T-helper 9 cell (primary cell): ENCODE data around the gene HIGD1A.
"Not testable (repeated sequence)": the region's sequence is repeated elsewhere in the genome, so short reads cannot be mapped to it uniquely, and the experiment has no call there.

Experiments used
- DNase-seq: peaks from one replicate; pipeline ENCODE4 v3.0.0-alpha.2; 2020

The HIGD1A gene

DNA sequence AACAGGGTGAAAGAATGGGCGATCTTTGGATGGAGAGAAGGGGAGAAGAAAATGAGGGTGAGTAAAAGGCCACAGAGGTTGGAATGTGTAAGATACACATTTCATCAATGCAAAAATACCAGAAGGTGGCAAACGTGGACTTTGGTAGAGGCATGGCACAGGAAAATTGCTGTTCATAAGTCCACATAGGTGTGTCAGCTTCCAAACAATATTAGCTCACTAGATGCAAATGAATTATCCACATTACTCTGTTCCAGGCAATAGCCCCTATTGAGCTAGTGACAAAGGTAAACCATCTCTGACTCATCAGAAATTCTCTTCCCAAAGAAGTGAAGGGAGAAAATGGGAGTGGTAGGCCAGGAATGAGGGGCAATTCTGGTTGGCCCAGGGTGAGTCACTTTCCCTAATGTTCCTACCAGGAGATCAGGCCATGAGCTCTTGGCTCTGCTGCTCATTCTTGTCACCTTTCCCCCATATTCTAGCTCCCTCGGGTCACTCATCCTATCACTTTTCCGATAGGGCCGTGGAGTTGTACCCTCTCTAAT, 24.9 kb upstream of the HIGD1A start:
- no peak for DNase-seq

DNA sequence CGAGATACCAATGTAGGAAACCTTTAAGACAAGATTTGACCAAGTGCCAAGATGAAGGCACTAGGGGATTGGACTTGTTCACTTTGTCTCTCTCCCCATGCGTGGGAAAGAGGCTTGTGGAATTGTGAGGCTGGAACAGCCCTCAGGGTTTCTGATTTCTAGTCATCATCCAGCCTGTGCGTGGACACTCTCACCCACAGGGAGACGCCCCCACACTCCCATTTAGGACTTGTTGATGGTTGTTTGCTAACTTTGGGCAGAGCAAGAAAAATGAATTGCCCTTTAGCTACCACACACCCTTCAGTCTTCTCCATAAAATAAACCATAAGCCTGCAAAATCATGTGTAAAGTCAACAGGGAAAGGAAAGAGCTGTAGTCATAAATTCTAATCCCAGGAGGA, 23.4 kb upstream of the HIGD1A start:
- no peak for DNase-seq

DNA sequence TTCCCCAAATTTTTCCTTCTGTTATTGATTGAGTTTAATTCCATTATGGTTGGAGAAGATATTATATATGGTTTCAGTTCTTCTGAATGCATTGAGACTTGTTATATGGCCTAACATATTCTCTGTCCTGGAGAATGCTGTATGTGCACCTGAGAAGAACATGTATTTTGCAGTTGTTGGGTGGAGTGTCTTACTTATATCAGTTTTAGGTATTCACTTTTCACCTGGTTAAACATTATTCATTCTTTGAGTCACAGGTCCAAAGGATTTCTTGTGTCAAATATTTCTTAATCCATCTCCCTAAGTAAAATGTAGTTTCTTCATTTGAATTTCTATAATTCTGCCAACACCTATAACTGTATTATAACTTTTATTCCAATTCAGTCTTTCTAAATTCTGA, 22.7 kb upstream of the HIGD1A start:
- DNase-seq, result no peak

DNA sequence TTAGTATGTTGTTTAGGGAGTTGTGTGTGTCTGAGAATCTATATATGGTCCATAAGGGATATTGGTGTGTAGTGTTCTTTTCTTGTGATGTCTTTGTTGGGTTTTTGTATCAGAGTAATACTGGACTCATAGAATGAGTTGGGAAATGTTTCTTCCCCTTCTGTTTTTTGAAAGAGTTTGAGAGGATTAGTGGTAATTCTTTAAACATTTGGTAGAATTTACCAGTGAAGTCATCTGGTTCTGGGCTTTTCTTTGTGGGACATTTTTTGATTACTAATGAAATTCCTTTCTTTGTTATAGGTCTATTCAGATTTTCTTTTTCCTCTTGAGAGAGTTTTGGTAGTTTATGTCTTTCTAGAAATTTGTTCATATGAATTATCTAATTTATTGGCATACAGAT, 21.9 kb upstream of the HIGD1A start:
- DNase-seq, result no peak

DNA sequence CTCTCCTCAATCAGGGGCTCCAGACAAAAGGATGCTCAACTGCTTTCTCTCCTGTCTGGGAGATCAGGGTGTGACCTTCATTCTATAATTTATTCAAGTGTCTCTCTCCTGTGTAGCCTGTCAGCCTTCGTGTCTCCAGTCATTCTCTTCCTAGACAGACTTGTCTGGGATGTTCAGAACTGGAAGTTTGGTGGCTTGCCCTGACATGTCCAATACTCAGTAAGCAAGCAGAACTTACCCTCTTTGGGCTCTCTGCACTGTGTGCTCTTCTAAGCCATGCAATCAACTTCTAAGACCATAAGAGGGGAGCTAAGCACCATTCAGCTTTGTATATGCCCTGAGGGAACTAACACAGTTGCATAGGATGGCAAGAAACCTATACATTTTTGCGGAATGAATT, 19.1 kb upstream of the HIGD1A start:
- no peak for DNase-seq

DNA sequence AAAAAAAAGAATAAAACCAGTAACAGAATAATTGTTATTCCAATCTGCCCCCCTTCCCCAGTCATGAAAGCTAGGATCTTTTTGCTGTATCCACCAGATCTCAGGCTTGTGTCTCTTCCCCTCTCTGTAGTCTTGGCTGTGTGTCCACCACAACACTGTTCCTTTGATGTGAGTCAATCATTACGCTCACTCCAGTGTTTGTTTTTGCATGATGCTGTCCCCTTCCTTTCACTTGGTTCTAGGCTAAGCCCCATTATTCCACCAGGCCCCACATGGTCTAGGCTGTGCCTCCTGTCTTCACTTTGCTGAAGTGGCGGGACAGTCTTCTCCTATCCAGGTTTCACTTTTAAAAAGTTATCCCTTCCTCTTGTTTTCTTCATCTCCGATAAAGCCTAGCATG, 18.5 kb upstream of the HIGD1A start:
- DNase-seq, result no peak

DNA sequence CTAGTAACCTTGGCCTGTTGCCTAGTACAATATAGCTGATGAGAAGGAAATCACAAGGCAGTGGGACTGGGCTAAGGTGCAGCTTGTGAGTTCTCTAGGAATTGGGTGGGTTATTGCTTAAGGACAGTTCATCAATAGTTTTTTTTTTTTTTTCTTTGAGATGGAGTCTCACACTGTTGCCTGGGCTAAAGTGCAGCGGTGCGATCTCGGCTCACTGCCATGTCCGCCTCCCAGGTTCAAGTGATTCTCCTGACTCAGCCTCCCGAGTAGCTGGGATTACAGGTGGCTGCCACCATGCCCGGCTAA, 16.4 kb upstream of the HIGD1A start:
- no peak for DNase-seq

DNA sequence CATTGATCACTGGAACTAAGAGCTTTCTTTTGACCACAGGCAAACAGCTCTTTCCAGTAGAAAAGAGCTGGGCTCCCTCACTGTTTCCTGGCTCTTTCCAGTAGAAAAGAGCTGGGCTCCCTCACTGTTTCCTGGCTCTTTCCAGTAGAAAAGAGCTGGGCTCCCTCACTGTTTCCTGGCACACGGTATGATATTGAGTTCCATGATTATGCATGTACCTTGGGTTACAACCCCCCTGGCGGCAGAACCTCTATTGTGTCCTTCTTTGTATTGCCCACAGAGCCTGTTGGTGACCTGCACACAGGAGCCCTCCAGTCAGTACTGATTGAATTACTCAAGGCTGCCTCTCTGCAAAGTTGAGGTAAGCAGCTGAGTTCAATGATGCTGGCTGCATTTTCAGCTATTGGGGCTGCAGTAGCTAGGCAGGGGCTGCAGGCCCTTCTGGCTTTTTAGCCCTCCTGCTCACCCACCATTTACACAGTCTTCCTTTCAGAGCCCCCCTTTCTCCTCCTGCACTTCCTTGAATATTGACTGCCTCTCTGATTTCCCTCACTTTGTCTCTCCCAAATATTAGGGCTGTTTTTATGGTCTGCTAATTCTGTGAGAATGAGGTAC, 15.2 kb upstream of the HIGD1A start:
- DNase-seq, result no peak

DNA sequence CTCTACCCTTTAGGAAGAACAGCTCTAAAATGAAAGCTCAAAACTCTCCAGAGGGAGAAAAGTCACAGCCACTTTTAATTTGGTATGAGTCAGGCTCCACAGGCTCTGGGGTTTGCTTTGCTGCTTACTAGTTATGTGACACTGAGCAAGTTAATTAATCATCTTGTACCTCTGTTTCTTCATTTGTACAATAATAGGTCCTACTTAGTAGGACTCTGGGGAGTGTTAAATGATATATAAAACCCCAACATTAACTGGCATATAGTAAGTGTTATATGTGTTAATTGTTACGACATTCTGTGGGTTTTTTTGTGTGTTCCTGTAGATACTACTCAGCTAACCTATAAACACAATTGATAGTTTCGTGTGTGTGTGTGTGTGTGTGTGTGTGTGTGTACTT, 11.5 kb upstream of the HIGD1A start:
- no peak for DNase-seq

DNA sequence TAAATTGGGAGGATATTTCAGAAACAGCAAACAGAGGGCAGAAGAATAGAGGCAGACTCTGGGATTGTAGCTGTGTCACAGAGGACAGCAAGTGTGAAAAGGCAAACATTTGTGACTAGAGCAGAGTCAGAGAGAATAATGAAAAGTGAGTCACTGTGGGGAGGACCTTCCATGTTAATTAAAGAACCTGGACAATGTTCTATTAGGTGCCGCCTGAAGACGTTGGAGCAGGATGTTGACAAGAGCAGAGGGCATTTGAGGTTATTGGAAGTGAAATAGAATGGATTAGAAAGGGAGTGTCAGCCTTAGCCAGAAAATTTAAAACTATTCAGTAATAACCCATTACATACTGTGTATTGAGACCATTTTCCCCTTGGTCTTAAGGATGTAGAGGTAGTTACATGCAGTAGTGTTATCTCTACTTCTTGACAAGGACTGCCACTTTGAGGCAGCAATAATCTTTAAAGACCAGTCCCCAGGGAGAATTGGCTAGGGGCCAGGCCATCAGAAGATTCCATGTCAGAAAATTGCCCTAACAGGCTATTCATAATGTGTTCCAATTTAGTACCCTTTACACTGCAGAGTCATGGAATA, 10.7 kb upstream of the HIGD1A start:
- no peak for DNase-seq

DNA sequence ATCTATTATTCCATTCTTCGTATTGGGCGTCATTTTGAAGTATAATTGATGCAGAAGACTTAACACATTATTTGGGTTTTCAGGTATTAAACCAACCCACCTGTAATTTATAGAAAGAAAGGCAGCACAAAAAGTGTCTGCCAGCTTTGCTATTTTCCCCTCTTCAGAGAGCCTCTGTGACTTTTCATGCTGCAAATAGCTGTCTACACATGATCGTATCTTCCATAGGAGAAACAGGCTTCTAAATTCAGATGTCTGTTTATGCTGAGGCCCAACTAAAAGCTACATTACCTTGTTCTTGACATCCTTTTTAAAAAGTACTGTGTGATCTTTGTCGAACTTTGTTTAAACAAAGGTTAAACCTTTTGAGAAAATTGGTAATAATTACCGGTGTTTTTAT, 10.0 kb upstream of the HIGD1A start:
- DNase-seq, result no peak

DNA sequence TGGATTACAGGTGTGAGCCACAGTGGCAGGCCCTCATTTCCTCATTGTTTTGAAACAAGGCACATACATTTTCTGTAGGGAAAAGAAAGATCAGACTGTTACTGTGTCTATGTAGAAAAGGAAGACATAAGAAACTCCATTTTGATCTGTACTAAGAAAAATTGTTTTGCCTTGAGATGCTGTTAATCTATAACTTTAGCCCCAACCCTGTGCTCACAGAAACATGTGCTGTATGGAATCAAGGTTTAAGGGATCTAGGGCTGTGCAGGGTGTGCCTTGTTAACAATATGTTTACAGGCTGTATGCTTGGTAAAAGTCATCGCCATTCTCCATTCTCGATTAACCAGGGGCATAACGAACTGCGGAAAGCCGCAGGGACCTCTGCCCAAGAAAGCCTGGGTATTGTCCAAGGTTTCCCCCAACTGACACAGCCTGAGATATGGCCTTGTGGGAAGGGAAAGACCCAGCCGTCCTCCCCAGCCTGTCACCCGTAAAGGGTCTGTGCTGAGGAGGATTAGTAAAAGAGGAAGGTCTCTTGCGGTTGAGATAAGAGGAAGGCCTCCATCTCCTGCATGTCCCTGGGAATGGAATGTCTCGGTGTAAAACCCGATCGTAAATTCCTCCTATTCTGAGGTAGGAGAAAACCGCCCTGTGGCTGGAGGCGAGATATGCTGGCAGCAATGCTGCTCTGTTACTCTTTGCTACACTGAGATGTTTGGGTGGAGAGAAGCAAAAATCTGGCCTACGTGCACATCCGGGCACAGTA, 7.0 kb upstream of the HIGD1A start:
- not testable (repeated sequence) for DNase-seq

DNA sequence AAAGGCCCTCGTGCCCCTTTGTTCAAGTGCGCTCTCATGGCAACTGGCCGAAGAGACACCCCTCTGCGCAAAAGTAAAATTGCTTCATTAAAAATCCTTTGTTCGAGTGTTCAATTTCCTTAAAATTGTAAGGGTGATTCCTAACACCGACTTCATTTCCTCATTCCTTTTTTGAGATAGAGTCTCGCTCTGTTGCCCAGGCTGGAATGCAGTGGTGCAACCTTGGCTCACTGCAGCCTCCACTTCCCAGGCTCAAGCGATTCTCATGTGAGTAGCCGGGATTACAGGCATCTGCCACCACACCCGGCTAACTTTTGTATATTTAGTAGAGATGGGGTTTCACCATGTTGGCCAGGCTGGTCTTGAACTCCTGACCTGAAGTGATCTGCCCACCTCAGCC, 6.4 kb upstream of the HIGD1A start:
- DNase-seq, result not testable (repeated sequence)

DNA sequence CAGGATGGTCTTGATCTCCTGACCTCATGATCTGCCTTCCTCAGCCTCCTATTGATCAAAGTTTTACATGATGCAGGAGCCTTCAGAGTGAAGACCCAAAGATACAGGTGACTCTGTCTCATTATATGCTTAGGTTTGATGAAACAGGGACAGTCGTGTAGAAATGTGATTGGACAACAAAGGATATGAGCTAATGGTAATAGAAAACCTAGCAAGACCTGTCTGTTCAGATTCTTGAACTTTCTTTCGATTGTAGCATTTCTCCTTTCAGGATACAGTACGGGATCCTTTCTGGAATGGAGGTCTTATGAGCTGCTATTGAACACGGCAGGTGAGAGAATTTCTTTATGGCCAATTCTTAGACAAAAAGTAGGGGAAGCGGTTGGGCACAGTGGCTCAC, 4.9 kb upstream of the HIGD1A start, which contains the start of gene ACKR2:
Gene ACKR2 (plus strand): TSS at position 244 of the 400 bp plus-strand sequence. CDS start 55,058 bp downstream, outside the sequence.
- no peak for DNase-seq

DNA sequence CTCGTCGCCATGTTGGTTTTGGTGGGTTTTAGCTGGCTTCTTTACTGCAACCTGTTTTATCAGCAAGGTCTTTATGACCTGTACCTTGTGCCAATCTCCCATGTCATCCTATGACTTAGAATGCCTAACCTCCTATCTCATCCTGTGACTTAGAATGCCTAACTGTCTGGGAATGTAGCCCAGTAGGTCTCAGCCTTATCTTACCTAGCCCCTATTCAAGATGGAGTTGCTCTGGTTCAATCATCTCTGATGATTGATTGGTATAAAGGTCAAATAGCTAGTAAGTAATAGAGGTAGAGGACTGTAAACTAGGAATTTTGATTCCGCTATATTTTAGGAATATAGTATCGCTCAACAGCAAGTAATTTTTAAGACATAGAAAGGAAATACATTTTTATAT, 3.6 kb upstream of the HIGD1A start:
- DNase-seq, result no peak

DNA sequence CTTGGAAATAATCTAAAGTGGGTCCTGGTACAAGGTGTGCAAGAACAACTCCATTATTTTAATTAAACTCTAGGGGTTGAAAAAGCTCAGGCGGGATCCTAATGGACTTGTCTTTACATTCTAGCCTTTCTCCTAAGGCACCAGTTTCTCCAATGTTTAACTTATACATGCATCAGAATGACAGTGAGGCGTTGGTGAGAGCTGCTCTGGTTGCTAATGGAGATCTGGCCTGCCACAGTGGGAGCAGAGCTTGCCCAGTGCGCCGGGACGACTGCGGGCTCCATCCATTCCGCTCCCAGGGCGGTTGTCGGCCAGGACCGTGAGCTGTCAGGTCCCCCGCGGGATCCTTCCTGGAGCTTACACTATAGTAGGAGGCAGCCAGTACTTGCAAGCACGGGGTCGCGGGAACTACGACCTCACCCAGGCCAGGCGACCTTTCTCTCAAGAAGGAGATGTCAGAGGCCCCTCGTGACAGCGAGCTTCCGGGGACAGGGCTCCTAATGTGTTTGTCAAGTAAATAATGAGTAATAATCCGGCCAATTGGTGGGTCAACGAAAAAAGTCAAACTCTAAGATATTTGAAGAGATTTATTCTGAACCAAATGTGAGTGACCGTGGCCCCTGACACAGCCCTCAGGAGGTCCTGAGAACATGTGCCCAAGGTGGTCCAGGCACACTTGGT, 991 bp upstream of the HIGD1A start:
- DNase-seq, result no peak

DNA sequence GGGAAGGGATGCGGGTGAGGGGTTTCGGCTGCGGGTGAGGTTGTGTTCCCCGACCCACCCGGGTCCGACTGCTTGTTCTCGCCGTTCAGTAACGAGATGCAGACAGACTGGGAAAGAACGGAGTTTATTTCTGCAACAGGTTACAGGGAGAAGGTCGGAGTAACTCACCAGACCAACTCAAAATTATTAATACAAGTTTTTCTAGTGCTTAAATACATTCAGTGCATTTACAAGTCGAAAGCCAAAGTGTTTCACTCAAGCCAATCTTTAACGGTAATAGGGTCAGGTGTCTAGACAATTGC, 492 bp upstream of the HIGD1A start:
- DNase-seq, result no peak

DNA sequence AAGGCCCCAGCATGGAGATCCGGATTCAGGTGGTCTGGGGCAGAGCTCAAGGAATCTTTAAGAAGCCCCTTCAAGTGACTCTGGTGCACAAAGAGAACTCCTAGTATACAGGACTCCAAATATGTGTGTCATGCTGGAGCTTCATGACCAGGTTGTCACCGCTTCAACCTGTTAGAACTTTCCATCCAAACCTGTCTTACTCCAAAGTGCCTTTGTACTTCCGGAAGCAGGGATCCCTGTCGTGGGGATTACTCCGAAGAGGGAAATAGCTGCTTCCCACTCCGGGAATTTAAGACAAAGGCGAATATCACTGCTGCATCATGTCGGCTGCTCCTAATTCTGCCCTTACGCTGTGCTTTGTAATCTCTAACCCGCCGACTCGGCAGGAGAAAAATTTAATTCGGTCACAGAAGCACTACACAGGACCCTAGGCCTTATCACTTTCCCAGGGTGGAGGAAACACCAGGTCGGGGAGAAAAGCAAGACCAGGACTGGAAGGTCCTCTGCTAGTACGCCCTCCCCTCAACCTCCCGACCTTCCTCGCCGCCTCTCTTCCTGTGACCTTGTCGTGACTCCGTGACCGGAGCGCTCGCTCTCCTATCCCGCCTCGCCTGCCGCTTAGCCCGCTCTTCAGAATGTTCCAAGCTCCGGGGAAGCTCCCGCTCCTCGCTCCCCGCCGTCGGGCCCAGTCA, 730 bp downstream of the HIGD1A start:
- DNase-seq, result peak; percentile 9

DNA sequence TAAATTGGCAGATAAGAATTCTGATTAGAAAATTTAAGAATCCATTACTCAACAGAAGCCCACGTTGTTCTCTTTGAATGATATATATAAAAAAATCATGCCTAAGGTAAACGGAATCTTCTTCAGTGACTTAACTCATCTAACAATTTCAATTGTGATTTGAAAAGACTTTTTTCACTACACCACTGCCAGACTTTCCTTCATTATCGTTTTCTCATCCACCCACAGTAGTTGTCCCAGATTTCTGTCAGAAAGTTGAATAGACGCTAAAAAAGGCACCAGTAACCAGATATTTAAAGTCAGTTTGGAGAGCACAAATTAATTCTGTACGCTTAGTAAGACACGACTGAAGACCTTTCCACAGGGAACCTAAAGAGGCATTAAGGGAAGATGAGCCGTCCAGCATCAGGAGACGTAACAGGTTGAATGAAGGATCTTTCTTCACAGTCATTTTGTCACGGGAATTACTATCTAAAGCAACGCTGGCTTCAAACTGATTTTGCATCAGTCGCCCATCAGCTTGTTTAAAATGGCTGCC, 1.3 kb downstream of the HIGD1A start:
- no peak for DNase-seq

DNA sequence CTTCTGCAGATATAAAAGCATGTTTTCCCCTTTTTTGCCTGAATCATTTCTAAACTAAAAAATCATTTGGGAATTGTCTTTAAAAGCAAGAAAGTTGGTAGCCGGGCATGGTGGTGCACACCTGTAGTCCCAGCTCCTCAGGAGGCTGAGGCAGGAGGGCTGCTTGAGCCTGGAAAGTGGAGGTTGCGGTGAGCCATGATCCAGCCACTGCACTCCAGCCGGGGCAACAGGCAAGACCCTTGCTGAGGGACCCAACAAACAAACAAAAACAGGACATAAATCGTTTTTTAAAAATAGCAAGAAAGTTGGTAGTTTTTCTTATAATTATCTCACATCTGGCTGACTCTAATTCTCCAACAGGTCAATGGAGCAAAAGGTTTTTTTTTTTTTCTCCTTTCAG, 2.5 kb downstream of the HIGD1A start:
- no peak for DNase-seq

DNA sequence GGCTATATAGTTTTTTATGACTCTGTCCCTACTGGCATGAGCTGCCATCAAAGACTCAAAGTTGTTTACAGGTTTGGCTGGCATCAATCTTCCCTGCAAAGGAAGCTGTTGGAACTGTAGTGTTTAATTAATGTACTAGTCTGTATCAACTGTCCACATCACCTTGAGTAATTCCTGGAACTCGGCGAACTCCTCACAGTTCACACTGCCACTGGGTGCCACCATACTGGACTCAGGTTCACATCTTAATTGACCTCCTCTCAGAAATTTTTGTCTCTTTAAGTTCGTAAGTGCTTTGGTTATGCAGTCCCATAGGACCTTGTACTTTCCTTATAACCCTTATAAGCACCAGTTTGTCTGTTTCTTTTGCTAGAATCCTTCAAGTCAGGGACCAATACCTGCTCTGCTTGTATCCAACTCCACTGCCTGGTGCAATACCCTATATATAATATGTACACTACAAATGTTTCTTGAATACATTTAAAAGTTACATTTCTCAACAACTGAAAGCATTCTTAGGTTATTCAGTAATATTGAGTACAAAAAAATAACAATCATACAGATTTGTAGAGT, 3.2 kb downstream of the HIGD1A start:
- no peak for DNase-seq

DNA sequence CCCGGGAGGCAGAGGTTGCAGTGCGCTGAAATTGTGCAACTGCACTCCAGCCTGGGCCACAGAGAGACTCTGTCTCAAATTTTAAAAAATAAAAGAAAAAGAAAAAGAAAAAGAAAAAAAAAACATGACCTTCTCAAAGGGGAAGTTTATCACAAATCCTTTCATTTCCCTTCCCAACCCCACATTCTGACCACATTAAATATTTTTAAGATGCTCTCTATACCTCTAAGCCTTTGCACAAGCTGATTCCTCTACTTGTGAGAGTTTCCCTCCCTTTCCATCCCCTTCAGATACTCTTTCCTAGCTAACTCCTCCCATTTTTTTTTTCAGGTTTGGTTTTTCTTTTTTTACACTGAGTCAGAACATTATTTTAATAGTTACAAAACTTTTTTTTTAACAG, 4.0 kb downstream of the HIGD1A start:
- no peak for DNase-seq

DNA sequence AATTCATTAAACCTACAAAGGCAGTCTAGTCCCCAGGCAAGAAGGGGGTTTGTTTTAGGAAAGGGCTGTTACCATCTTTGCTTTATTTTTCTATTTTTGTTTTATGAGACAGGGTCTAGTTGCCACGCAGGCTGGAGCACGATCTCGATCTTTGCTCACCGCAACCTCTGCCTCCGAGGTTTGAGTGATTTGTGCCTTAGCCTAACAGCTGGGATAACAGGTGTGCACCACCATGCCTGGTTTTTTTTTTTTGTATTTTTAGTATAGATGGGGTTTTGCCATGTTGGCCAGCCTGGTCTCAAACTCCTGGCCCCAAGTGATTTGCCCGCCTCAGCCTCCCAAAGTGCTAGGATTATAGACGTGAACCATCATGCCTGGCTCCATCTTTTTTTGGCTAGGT, 4.9 kb downstream of the HIGD1A start:
- no peak for DNase-seq
